NT2/D1 (cell line): ENCODE results near the gene PTPRK.

Experiments used
- DNase-seq: peaks from one replicate; pipeline ENCODE4 v3.0.0-alpha.2; 2011; ENCODE audit warnings: low read depth, low spot score
- H3K27me3 ChIP-seq: 2 replicates; pipeline ENCODE4 v1.6.0; 2011; ENCODE audit warnings: mild to moderate bottlenecking; ENCODE audit not compliant: insufficient read length, insufficient read depth
- H3K36me3 ChIP-seq: 2 replicates; pipeline ENCODE4 v1.6.1; 2011; ENCODE audit warnings: mild to moderate bottlenecking, low read length, mixed read lengths; ENCODE audit not compliant: insufficient read depth, insufficient read length
- H3K4me1 ChIP-seq: 2 replicates; pipeline ENCODE4 v1.5.1; 2011; ENCODE audit not compliant: insufficient read depth, insufficient read length
- H3K4me3 ChIP-seq: 2 replicates; pipeline ENCODE4 v1.5.1; 2011; ENCODE audit warnings: low read depth; ENCODE audit not compliant: insufficient read length
- H3K9ac ChIP-seq: 2 replicates; pipeline ENCODE4 v1.6.0; 2011; ENCODE audit warnings: low read depth; ENCODE audit not compliant: insufficient read length
- H3K9me3 ChIP-seq: 2 replicates; pipeline ENCODE4 v1.5.1; 2011; ENCODE audit warnings: mild to moderate bottlenecking, low read length; ENCODE audit not compliant: insufficient read depth
- SUZ12 ChIP-seq: IDR thresholded peaks from 2 replicates; pipeline ENCODE4 v1.6.1; 2011; ENCODE audit not compliant: insufficient read length, insufficient read depth; ENCODE audit errors: extremely low read depth
- YY1 ChIP-seq: IDR thresholded peaks from 2 replicates; pipeline ENCODE4 v1.6.1; 2011; ENCODE audit not compliant: insufficient read length, insufficient read depth
- ZNF274 ChIP-seq: IDR thresholded peaks from 2 replicates; pipeline ENCODE4 v1.6.1; 2011; ENCODE audit warnings: mild to moderate bottlenecking, low read depth, low read length

PTPRK gene

DNA sequence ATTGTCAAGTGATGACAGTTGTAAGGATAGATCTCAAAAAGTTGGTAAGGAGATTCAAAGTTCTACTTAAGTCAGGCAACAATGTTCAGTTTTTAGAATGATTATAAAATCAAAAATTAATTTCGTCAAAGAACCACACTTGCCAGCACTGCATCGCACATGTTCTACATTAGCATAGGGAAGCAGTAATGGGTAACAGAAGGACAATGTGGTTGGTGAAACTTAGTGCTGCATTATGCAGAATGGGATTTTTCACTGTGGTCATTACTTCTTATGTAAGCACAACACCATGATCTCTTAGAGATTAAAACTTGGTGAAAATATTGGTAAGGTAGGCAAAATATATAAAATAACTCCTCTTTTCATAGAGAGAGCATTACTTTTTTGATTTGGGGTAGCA is 445.8 kb downstream of the PTPRK start:
- no peak overlapping the region for H3K4me3 ChIP-seq
- TF ChIP-seq ZNF274 (no peak), YY1 (no peak), SUZ12 (no peak)
- no peaks in the 10 kb centered on the region for H3K4me1 ChIP-seq
- no peaks in the 10 kb centered on the region for H3K9me3 ChIP-seq
- no peak overlapping the region for H3K9ac ChIP-seq
- no peaks in the 10 kb centered on the region for H3K36me3 ChIP-seq
- H3K27me3 ChIP-seq: no peaks in the 10 kb centered on the region
- DNase-seq: no peak

DNA sequence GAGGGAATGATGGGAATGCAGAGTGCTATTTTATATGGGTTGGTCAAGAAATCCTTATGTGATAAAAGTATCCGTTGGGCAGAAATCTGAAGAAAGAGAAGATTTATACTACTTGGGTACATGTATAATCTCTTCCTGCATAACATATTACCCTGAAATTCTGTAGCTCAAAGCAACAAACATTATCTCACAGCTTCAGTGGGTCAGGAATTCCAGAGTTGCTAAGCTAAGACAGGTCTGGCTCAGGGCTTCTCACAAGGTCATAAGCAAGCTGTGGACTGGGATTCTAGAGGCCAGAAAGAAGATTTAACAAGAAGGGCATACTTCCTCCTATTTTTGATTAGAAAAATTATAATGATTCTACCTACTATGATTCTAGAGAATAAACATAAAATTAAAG is 447.0 kb downstream of the PTPRK start:
- DNase-seq: no peak
- no peaks in the 10 kb centered on the region for H3K27me3 ChIP-seq
- H3K9me3 ChIP-seq: no peaks in the 10 kb centered on the region
- H3K36me3 ChIP-seq: no peaks in the 10 kb centered on the region
- H3K4me1 ChIP-seq: no peaks in the 10 kb centered on the region
- no peak overlapping the region for H3K4me3 ChIP-seq
- no peak overlapping the region for H3K9ac ChIP-seq
- TF ChIP-seq ZNF274 (no peak), YY1 (no peak), SUZ12 (no peak)

DNA sequence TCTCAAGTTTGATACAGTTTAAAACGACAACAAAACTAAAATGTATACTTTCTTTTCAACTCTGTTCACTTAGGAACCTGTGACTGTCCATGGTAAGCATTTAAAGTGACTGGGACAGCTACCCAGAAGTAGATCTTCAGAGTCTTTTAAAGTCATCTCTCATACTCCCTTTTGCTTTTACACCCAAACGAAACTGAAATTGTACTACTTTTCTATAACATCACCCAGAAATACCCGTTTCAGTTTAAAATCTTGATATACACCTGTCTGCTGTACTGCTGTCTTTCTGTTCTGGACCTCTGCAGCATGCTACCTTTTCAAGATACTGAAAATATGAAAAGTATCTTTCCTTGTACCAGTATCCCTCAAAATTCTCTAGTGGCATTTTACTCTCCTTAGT is 449.2 kb downstream of the PTPRK start:
- H3K27me3 ChIP-seq: no peaks in the 10 kb centered on the region
- DNase-seq: no peak
- H3K4me3 ChIP-seq: no peak overlapping the region
- no peak for TF ChIP-seq SUZ12
- no peak for TF ChIP-seq ZNF274
- TF ChIP-seq YY1: no peak
- H3K36me3 ChIP-seq: no peaks in the 10 kb centered on the region
- no peaks in the 10 kb centered on the region for H3K9me3 ChIP-seq
- no peak overlapping the region for H3K9ac ChIP-seq
- H3K4me1 ChIP-seq: no peaks in the 10 kb centered on the region

DNA sequence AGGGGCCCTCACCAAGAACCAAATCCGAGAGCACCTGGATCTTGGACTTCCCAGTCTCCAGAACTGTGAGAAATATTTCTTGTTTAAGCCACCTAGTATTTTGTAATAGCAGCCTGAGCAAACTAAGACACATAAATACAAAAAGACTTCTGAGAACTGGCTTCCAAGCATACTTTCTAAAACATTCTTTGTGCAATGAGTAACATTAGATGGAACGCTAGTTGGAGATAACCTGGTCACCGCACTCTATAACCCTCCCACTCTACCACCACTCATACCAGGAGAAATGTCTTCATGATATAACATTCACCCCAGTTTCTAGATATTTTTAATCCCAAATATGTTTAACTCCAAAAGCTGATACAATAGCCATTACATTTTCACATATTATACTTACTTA is 450.0 kb downstream of the PTPRK start:
- no peaks in the 10 kb centered on the region for H3K27me3 ChIP-seq
- TF ChIP-seq ZNF274 (no peak), SUZ12 (no peak), YY1 (no peak)
- H3K4me3 ChIP-seq: no peak overlapping the region
- no peaks in the 10 kb centered on the region for H3K36me3 ChIP-seq
- no peaks in the 10 kb centered on the region for H3K4me1 ChIP-seq
- DNase-seq: no peak
- no peak overlapping the region for H3K9ac ChIP-seq
- H3K9me3 ChIP-seq: no peaks in the 10 kb centered on the region

DNA sequence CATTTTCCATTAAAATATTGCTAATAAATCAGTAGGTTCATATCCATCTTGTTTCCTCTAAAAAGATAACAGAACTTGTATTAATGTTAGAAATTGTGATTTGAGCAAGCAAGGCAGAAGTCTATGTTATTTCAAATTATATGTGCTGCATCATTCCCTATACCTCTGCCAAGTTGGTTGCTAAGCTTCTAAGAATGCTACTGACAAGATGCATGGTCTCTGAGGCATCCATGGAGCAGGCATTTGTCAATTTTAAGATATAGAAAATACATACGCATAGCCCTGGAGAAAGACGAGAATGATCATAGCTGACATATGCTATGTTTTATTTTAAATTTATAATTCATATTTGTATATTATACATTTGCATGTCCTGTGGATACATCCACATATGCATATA is 451.2 kb downstream of the PTPRK start:
- Histone ChIP-seq H3K4me1 (no peaks in the 10 kb centered on the region), H3K4me3 (no peak overlapping the region), H3K36me3 (no peaks in the 10 kb centered on the region), H3K27me3 (no peaks in the 10 kb centered on the region), H3K9me3 (no peaks in the 10 kb centered on the region), H3K9ac (no peak overlapping the region)
- TF ChIP-seq SUZ12 (no peak), YY1 (no peak), ZNF274 (no peak)
- DNase-seq: no peak

DNA sequence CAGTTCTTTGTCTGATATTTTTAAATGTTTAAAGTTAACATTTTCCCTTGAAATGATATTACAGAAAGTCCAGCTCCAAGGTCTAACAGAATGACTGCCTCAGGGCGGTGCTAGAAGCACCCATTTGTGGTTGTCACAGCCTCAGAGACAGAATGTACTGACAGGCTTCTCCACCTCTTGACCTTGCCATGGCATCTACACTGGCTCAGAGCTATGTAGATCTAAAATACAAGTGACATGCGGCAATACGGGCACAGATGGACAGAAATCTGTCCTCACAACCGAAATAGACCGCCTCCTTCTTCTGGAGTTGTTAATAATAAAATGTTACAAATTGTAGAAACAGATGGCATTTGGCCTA is 452.3 kb downstream of the PTPRK start:
- no peaks in the 10 kb centered on the region for H3K9me3 ChIP-seq
- no peaks in the 10 kb centered on the region for H3K36me3 ChIP-seq
- H3K4me3 ChIP-seq: no peak overlapping the region
- H3K9ac ChIP-seq: no peak overlapping the region
- H3K4me1 ChIP-seq: no peaks in the 10 kb centered on the region
- TF ChIP-seq YY1 (no peak), ZNF274 (no peak), SUZ12 (no peak)
- DNase-seq: no peak
- H3K27me3 ChIP-seq: no peaks in the 10 kb centered on the region

DNA sequence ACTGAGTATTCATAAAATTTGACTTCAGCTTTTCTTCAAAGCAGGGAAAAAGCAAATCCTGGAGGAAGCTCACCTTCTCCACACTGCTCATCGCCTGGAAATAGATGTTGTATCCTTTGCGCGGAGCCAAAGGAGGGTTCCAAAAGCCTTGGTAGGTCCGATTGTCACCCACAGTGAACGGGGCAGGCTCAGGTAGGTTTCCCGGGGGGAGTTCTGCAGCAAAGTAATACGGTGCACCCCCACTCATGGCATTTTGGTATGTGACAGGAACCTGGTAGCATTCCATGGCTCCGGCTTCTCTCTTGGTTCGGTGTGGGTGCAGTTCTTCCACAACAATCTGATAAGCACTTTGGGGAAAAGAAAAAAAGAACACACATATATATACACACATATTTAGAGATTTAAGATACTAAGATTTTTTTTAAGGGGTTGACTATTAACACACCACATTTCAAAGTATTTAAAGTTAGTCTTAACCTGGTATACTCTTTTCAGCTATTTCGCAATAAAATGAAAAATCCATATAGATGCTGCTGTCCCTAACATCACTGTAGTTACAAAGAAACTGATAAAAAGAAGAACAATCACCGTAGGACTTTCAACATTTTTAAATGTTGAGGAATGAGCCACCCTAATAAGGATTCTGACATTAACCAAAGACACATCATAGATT is 452.8 kb downstream of the PTPRK start:
- Histone ChIP-seq H3K9me3 (no peaks in the 10 kb centered on the region), H3K9ac (no peak overlapping the region), H3K4me1 (no peaks in the 10 kb centered on the region), H3K27me3 (no peaks in the 10 kb centered on the region), H3K4me3 (no peak overlapping the region), H3K36me3 (no peaks in the 10 kb centered on the region)
- TF ChIP-seq YY1: no peak
- no peak for DNase-seq
